Sigmoid colon (tissue), 7 donors: ENCODE measurements around the gene MROH2A. TPM values are rescaled to one million over a fixed set of nuclear protein-coding genes. Genes with fewer than 3 reads are reported as not detected.

Experiments
- DNase-seq: peaks from one replicate; pipeline ENCODE4 v3.0.0-alpha.2; 2019
- H3K27ac ChIP-seq, 4 donors: fragments of 200-600 bp; sonication (generic); one replicate each; pipeline ENCODE4 v1.5.1; 2016 to 2019; ENCODE audit warnings: mild to moderate bottlenecking in 1 of 4
- H3K27me3 ChIP-seq, 3 donors: fragments of 200-600 bp; sonication (generic); one replicate each; pipeline ENCODE4 v1.5.1; 2019; ENCODE audit warnings: mild to moderate bottlenecking in 1 of 3
- H3K36me3 ChIP-seq, 4 donors: fragments of 200-600 bp; sonication (generic); one replicate each; pipeline ENCODE4 v1.5.1; 2016 to 2019
- H3K4me1 ChIP-seq, 4 donors: fragments of 200-600 bp; sonication (generic); one replicate each; pipeline ENCODE4 v1.5.1; 2017 to 2019
- H3K4me3 ChIP-seq, 4 donors: fragments of 200-600 bp; sonication (generic); one replicate each; pipeline ENCODE4 v1.5.1; 2017 to 2019; ENCODE audit warnings: mild to moderate bottlenecking in 2 of 4, moderate library complexity in 1 of 4
- H3K9me3 ChIP-seq, 4 donors: fragments of 200-600 bp in 3 of 4; sonication (generic) in 3 of 4; one replicate each; pipeline versions ENCODE4 v1.5.1 to v1.6.1; 2013 to 2019
- EP300 ChIP-seq, 4 donors: sonication (generic); formaldehyde crosslinking; IDR thresholded peaks; one replicate each; pipeline ENCODE4 v1.6.1; 2017; ENCODE audit warnings: antibody characterized with exemption in 4 of 4
- POLR2A ChIP-seq, 2 donors: fragments of 450-650 bp; IDR thresholded peaks; one replicate each; pipeline ENCODE4 v1.6.1; 2016; ENCODE audit warnings: antibody characterized with exemption in 2 of 2, mild to moderate bottlenecking in 2 of 2, moderate library complexity in 2 of 2
- POLR2AphosphoS5 ChIP-seq, 4 donors: sonication (generic); formaldehyde crosslinking; IDR thresholded peaks; one replicate each; pipeline ENCODE4 v1.6.1; 2017; ENCODE audit warnings: antibody characterized with exemption in 4 of 4
- WGBS, 2 donors: extraction: QIAGEN DNeasy Blood & Tissue Kit; methylation state at CpG; one replicate each; pipeline ENCODE4 v1.1.7; 2013; 5-methylcytosine and 5-hydroxymethylcytosine counted together
- intact Hi-C: fragments of 100-400 bp; cut with DNase I; formaldehyde crosslinking; loops from one replicate; pipeline ENCODE4 v1.15.1; 2023
- polyA plus RNA-seq, 3 donors: library from polyadenylated mRNA; stranded (reverse); fragments of 200-250 nt; gene quantifications; one replicate each; pipeline ENCODE4 v1.2.3, GENCODE V29; 2013
- total RNA-seq, 4 donors: library from RNA; depleted of rRNA; stranded (reverse); fragments of >200 nt; gene quantifications; one replicate each; pipeline ENCODE4 v1.1.0, GENCODE V29; 2016
- TF ChIP-seq, protein P1 (sequence below), 4 experiments: fragments of 450-650 bp in 3 of 4; fragments of 200-600 bp in 1 of 4; IDR thresholded peaks; one replicate each; pipeline ENCODE4 v1.5.1; 2016 to 2019; ENCODE audit warnings: antibody characterized with exemption in 4 of 4, mild to moderate bottlenecking in 3 of 4, moderate library complexity in 2 of 4
- donor health status: healthy with polysubstance abuse.
- donor health status: Bipolar disorder and iron deficiency.
- donor health status: healthy.

The MROH2A gene
- total and polyA plus RNA-seq, 7 donors: 0.06 TPM; not detected in 6

GRCh38 chr2:233756429-233757081 lies 21.6 kb upstream of the MROH2A start:
- no peaks in the 10 kb centered on the region for H3K36me3 ChIP-seq
- TF ChIP-seq EP300 (IDR thresholded peaks at IDR 0.05) (no peak), POLR2A (IDR thresholded peaks at IDR 0.05) (no peak), POLR2AphosphoS5 (IDR thresholded peaks at IDR 0.05) (no peak)
- TF ChIP-seq, protein P1, sequence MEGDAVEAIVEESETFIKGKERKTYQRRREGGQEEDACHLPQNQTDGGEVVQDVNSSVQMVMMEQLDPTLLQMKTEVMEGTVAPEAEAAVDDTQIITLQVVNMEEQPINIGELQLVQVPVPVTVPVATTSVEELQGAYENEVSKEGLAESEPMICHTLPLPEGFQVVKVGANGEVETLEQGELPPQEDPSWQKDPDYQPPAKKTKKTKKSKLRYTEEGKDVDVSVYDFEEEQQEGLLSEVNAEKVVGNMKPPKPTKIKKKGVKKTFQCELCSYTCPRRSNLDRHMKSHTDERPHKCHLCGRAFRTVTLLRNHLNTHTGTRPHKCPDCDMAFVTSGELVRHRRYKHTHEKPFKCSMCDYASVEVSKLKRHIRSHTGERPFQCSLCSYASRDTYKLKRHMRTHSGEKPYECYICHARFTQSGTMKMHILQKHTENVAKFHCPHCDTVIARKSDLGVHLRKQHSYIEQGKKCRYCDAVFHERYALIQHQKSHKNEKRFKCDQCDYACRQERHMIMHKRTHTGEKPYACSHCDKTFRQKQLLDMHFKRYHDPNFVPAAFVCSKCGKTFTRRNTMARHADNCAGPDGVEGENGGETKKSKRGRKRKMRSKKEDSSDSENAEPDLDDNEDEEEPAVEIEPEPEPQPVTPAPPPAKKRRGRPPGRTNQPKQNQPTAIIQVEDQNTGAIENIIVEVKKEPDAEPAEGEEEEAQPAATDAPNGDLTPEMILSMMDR (IDR thresholded peaks at IDR 0.05): no peak
- H3K9me3 ChIP-seq: no peaks in the 10 kb centered on the region
- WGBS, 2 donors: 20 to 59% methylated on average over 7 of the region's 7 CpGs
- H3K27ac ChIP-seq: no peak overlapping the region
- no peak overlapping the region for H3K4me3 ChIP-seq
- DNase-seq: no peak
- H3K4me1 ChIP-seq: no peaks in the 10 kb centered on the region
- no peaks in the 10 kb centered on the region for H3K27me3 ChIP-seq
- intact Hi-C loops: no loop called here

DNA sequence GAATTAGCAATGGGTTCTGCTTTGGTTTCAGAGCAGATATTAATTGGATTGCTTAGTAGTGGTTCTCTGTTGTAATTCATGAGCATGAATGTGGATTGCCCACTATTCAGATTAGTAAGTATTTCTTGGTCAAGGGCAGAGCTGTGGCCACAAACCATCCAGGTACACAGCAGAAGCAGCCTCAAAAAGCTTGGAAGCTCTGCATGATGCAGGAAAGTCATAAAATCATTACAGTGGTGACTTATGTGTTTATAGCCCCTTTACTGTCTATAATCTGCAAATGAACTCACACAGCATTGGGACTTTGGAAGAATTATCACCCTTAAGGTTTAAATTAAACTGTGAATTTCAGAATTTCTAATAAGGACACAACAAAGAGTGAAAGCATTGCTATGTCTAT lies 20.0 kb upstream of the MROH2A start:
- Histone ChIP-seq H3K9me3 (no peaks in the 10 kb centered on the region), H3K4me1 (no peaks in the 10 kb centered on the region), H3K27me3 (no peaks in the 10 kb centered on the region), H3K36me3 (no peaks in the 10 kb centered on the region), H3K4me3 (no peak overlapping the region), H3K27ac (no peak overlapping the region)
- no peak for DNase-seq
- intact Hi-C loops: no loop called here
- TF ChIP-seq, protein P1 (IDR thresholded peaks at IDR 0.05): no peak
- no peak for TF ChIP-seq POLR2A (IDR thresholded peaks at IDR 0.05)
- TF ChIP-seq EP300 (IDR thresholded peaks at IDR 0.05): no peak
- TF ChIP-seq POLR2AphosphoS5 (IDR thresholded peaks at IDR 0.05): no peak

GRCh38 chr2:233758849-233759248 lies 19.3 kb upstream of the MROH2A start:
- no peaks in the 10 kb centered on the region for H3K4me1 ChIP-seq
- H3K9me3 ChIP-seq: no peaks in the 10 kb centered on the region
- no peak overlapping the region for H3K27ac ChIP-seq
- no peak for DNase-seq
- WGBS, 2 donors: 51 to 86% methylated on average over 2 of the region's 2 CpGs
- TF ChIP-seq POLR2A (IDR thresholded peaks at IDR 0.05) (no peak), EP300 (IDR thresholded peaks at IDR 0.05) (no peak), POLR2AphosphoS5 (IDR thresholded peaks at IDR 0.05) (no peak)
- TF ChIP-seq, protein P1 (IDR thresholded peaks at IDR 0.05): no peak
- intact Hi-C loops: no loop called here
- H3K36me3 ChIP-seq: no peaks in the 10 kb centered on the region
- no peak overlapping the region for H3K4me3 ChIP-seq
- no peaks in the 10 kb centered on the region for H3K27me3 ChIP-seq

DNA sequence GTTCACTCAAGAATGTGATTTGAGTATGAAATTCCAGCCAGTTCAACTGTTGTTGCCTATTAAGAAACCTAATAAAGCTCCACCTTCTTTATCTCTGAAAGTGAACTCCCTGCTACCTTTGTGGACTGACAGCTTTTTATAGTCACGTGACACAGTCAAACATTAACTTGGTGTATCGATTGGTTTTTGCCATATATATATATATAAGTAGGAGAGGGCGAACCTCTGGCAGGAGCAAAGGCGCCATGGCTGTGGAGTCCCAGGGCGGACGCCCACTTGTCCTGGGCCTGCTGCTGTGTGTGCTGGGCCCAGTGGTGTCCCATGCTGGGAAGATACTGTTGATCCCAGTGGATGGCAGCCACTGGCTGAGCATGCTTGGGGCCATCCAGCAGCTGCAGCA lies 18.1 kb upstream of the MROH2A start, which contains the start of gene UGT1A1:
Gene UGT1A1 (plus strand): TSS at position 228 of the 400 bp plus-strand sequence. CDS start 18 bp downstream, at position 246.
- Histone ChIP-seq H3K27me3 (no peaks in the 10 kb centered on the region), H3K27ac (no peak within 1 kb of the TSS), H3K4me3 (no peak within 1 kb of the TSS), H3K36me3 (no peaks in the 10 kb centered on the region), H3K9me3 (no peaks in the 10 kb centered on the region), H3K4me1 (no peaks in the 10 kb centered on the region)
- no peak for DNase-seq
- TF ChIP-seq POLR2A (IDR thresholded peaks at IDR 0.05) (no peak), POLR2AphosphoS5 (IDR thresholded peaks at IDR 0.05) (no peak), EP300 (IDR thresholded peaks at IDR 0.05) (no peak)
- TF ChIP-seq, protein P1 (IDR thresholded peaks at IDR 0.05): no peak
- intact Hi-C loops: no loop called here
- WGBS, 2 donors: 68 to 88% methylated on average over 6 of the region's 6 CpGs
